Mesenchymal stem cell (in vitro differentiated cells and primary cell): ENCODE data around the gene SDCCAG8.

Experiments used
- DNase-seq: peaks from one replicate; pipeline ENCODE4 v3.0.0-alpha.2; 2013
- H2AFZ ChIP-seq: one replicate; pipeline ENCODE4 v1.6.1; 2013; ENCODE audit warnings: low read depth, mild to moderate bottlenecking, control low read depth, inconsistent platforms, low read length, moderate library complexity
- H2AK5ac ChIP-seq: 2 replicates; pipeline ENCODE4 v1.6.1; 2013; ENCODE audit warnings: low read length, moderate library complexity, mild to moderate bottlenecking, inconsistent platforms; ENCODE audit not compliant: severe bottlenecking
- H2BK120ac ChIP-seq: one replicate; pipeline ENCODE4 v1.6.1; 2013; ENCODE audit warnings: low read depth, mild to moderate bottlenecking, inconsistent platforms, low read length, moderate library complexity
- H2BK12ac ChIP-seq, 2 experiments: one replicate each; pipeline ENCODE4 v1.6.1; 2013; ENCODE audit warnings: inconsistent platforms in 2 of 2, low read length in 2 of 2, mild to moderate bottlenecking in 2 of 2, moderate library complexity in 2 of 2, control low read depth in 1 of 2
- H2BK15ac ChIP-seq: one replicate; pipeline ENCODE4 v1.6.1; 2013; ENCODE audit warnings: mild to moderate bottlenecking, low read depth, inconsistent platforms; ENCODE audit not compliant: poor library complexity, severe bottlenecking
- H2BK5ac ChIP-seq: 2 replicates; pipeline ENCODE4 v1.6.1; 2013; ENCODE audit warnings: low read depth, mild to moderate bottlenecking, low read length, control low read depth, inconsistent platforms; ENCODE audit not compliant: poor library complexity, severe bottlenecking
- H3K14ac ChIP-seq, 2 experiments: one replicate each; pipeline ENCODE4 v1.6.1; 2013; ENCODE audit warnings: inconsistent platforms in 2 of 2, low read length in 2 of 2, control low read depth in 1 of 2, mild to moderate bottlenecking in 1 of 2, moderate library complexity in 1 of 2
- H3K18ac ChIP-seq, 2 experiments: one replicate each; pipeline ENCODE4 v1.6.1; 2013; ENCODE audit warnings: inconsistent platforms in 2 of 2, low read length in 2 of 2, control low read depth in 1 of 2, low read depth in 1 of 2, mild to moderate bottlenecking in 1 of 2
- H3K23ac ChIP-seq, 2 experiments: one replicate each; pipeline ENCODE4 v1.6.1; 2013; ENCODE audit warnings: inconsistent platforms in 2 of 2, low read length in 2 of 2, mild to moderate bottlenecking in 2 of 2, moderate library complexity in 2 of 2, control low read depth in 1 of 2
- H3K27ac ChIP-seq: 2 replicates; pipeline ENCODE4 v1.5.1; 2013; ENCODE audit warnings: mild to moderate bottlenecking, moderate library complexity, low read length, control low read depth, inconsistent platforms; ENCODE audit not compliant: poor library complexity, severe bottlenecking
- H3K27me3 ChIP-seq, 2 experiments: 2 replicates each; pipeline versions ENCODE4 v1.6.1 to v1.7.0; 2013; ENCODE audit warnings: low read length in 2 of 2, mild to moderate bottlenecking in 2 of 2, moderate library complexity in 2 of 2, control low read depth in 1 of 2, inconsistent platforms in 1 of 2; ENCODE audit not compliant: control insufficient read depth in 1 of 2, insufficient read depth in 1 of 2
- H3K36me3 ChIP-seq, 2 experiments: 2 replicates each; pipeline versions ENCODE4 v1.6.1 to v1.7.0; 2013; ENCODE audit warnings: low read length in 2 of 2, control low read depth in 1 of 2, inconsistent platforms in 1 of 2, low read depth in 1 of 2, mild to moderate bottlenecking in 1 of 2; ENCODE audit not compliant: insufficient read depth in 2 of 2, control insufficient read depth in 1 of 2
- H3K4ac ChIP-seq, 2 experiments: one replicate each; pipeline ENCODE4 v1.6.1; 2013; ENCODE audit warnings: inconsistent platforms in 2 of 2, low read length in 2 of 2, mild to moderate bottlenecking in 2 of 2, moderate library complexity in 2 of 2, control low read depth in 1 of 2, low read depth in 1 of 2
- H3K4me1 ChIP-seq: 2 replicates; pipeline ENCODE4 v1.6.1; 2013; ENCODE audit warnings: low read depth, low read length, control low read depth; ENCODE audit not compliant: control insufficient read depth, insufficient read depth
- H3K4me2 ChIP-seq: 2 replicates; pipeline ENCODE4 v1.6.1; 2013; ENCODE audit warnings: low read length, mild to moderate bottlenecking, inconsistent platforms; ENCODE audit not compliant: poor library complexity, severe bottlenecking
- H3K4me3 ChIP-seq, 2 experiments: 2 replicates each; pipeline versions ENCODE4 v1.5.1 to v1.7.0; 2013; ENCODE audit warnings: low read length in 2 of 2, mild to moderate bottlenecking in 2 of 2, control low read depth in 1 of 2, low read depth in 1 of 2; ENCODE audit not compliant: insufficient read depth in 1 of 2
- H3K79me1 ChIP-seq: replicated peaks from 2 replicates; pipeline ENCODE4 v1.6.1; 2013; ENCODE audit warnings: mild to moderate bottlenecking, control low read depth, low read length, inconsistent platforms; ENCODE audit not compliant: poor library complexity, severe bottlenecking
- H3K9ac ChIP-seq: 2 replicates; pipeline ENCODE4 v1.7.0; 2013; ENCODE audit warnings: mild to moderate bottlenecking, low read length, moderate library complexity
- H3K9me3 ChIP-seq: 2 replicates; pipeline ENCODE4 v1.7.0; 2013; ENCODE audit warnings: mild to moderate bottlenecking, low read length; ENCODE audit not compliant: control insufficient read depth
- H4K8ac ChIP-seq: one replicate; pipeline ENCODE4 v1.6.1; 2013; ENCODE audit warnings: inconsistent platforms, mild to moderate bottlenecking, low read length, moderate library complexity
- H4K91ac ChIP-seq: one replicate; pipeline ENCODE4 v1.6.1; 2013; ENCODE audit warnings: mild to moderate bottlenecking, low read length, inconsistent platforms
- WGBS: methylation state at CpG from one replicate; pipeline ENCODE4 v1.1.7; 2013; ENCODE audit warnings: mixed read lengths; 5-methylcytosine and 5-hydroxymethylcytosine counted together

SDCCAG8 gene

DNA sequence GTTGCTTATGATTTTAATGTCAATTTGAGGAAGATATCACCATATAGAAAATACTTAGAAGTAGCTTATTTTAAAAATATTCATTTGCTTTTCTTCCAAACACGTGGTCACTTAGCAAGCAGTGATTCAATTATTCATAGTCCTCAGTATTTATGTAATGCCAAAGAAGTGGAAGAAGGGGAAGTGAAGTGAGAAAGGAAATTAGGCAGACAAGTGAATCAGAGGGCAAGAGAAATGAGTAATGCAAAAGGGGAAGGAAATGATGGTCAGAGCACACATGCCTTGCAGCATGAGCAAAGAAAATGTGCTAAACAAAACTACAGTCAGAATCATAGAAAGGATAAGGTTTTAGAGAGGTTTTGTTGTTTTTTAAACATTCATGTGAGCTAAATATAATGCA, 31.8 kb downstream of the SDCCAG8 start:
- no peak overlapping the region for H2BK15ac ChIP-seq
- H2AFZ ChIP-seq = no peak overlapping the region
- peaks cover 2% of the 10 kb centered on the region for H3K9me3 ChIP-seq
- no peak overlapping the region for H4K91ac ChIP-seq
- no peak overlapping the region for H2AK5ac ChIP-seq
- no peak overlapping the region for H2BK5ac ChIP-seq
- H3K27ac ChIP-seq = peak overlapping the region; percentile 78
- H3K4me2 ChIP-seq = no peak overlapping the region
- peaks cover 2% of the 10 kb centered on the region for H3K4me1 ChIP-seq
- no CpG with 5 or more reads among the region's 1 CpG for WGBS
- peak overlapping the region; percentile 66 for H3K9ac ChIP-seq
- DNase-seq = peak; percentile 88
- H2BK120ac ChIP-seq = no peak overlapping the region
- no peak overlapping the region for H3K18ac ChIP-seq
- H3K36me3 ChIP-seq = peaks cover 3 to 71% of the 10 kb centered on the region in 2 experiments
- no peak overlapping the region for H4K8ac ChIP-seq
- H3K4me3 ChIP-seq = no peak overlapping the region
- peaks cover 10% of the 10 kb centered on the region for H3K79me1 ChIP-seq
- no peak overlapping the region for H3K4ac ChIP-seq
- H3K14ac ChIP-seq = no peak overlapping the region
- H3K23ac ChIP-seq = no peak overlapping the region
- H2BK12ac ChIP-seq = no peak overlapping the region
- H3K27me3 ChIP-seq = no peaks in the 10 kb centered on the region

DNA sequence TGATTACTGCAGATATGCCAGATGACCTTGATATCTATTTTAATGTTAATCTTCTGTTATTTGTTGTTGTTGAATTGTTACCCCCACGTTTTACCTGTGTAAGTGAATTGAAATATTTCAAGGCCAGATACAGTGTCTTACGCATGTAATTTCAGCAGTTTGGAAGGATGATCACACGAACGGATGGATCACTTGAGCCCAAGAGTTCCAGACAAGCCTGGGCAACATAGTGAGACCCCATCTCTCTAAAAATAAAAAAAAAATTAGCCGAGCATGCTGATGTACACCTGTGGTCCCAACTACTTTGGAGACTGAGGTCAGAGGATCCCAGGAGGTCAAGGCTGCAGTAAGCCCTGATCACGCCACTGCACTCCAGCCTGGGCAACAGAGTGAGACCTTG, 32.2 kb downstream of the SDCCAG8 start:
- H2BK12ac ChIP-seq = peak overlapping the region in 1 of 2 experiments; percentile 5
- no peak overlapping the region for H2BK15ac ChIP-seq
- no peak overlapping the region for H3K4me3 ChIP-seq
- peak overlapping the region in 1 of 2 experiments; percentile 37 for H3K18ac ChIP-seq
- 55% methylated on average over 6 of the region's 6 CpGs for WGBS
- peaks cover 3 to 72% of the 10 kb centered on the region in 2 experiments for H3K36me3 ChIP-seq
- no peak overlapping the region for H4K8ac ChIP-seq
- no peak overlapping the region for H3K23ac ChIP-seq
- H2BK120ac ChIP-seq = peak overlapping the region; percentile 61
- peak overlapping the region; percentile 66 for H3K9ac ChIP-seq
- H3K4me1 ChIP-seq = peaks cover 2% of the 10 kb centered on the region
- H3K4me2 ChIP-seq = no peak overlapping the region
- H3K4ac ChIP-seq = peak overlapping the region in 1 of 2 experiments; percentile 17
- peaks cover 8% of the 10 kb centered on the region for H3K79me1 ChIP-seq
- H3K27me3 ChIP-seq = no peaks in the 10 kb centered on the region
- no peak overlapping the region for H3K14ac ChIP-seq
- no peak for DNase-seq
- no peak overlapping the region for H4K91ac ChIP-seq
- H2AK5ac ChIP-seq = no peak overlapping the region
- no peak overlapping the region for H2AFZ ChIP-seq
- no peaks in the 10 kb centered on the region for H3K9me3 ChIP-seq
- no peak overlapping the region for H2BK5ac ChIP-seq
- peak overlapping the region; percentile 78 for H3K27ac ChIP-seq

DNA sequence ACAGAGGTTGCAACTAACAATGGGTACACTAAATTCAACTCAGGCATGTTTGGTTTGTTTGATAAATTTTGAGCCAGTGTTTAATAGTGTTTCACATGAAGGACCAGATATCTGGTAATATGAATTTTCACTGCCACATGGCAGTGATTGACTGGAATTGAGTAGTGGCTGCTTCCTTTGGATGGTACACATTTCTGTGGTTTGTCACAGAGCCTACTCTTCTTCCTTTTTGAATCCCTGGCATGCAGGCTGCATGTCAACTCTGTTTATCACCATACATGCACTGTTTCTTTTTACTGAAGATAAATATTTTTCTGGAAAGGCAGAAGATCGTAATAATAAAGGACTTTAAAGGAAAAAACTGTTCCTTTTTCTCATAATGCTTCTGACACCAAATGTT, 35.5 kb downstream of the SDCCAG8 start:
- H3K4me2 ChIP-seq = no peak overlapping the region
- H3K27ac ChIP-seq = no peak overlapping the region
- H2AK5ac ChIP-seq = no peak overlapping the region
- H3K4me1 ChIP-seq = peaks cover 2% of the 10 kb centered on the region
- H3K79me1 ChIP-seq = peaks cover 9% of the 10 kb centered on the region
- no peak overlapping the region for H4K91ac ChIP-seq
- H2BK120ac ChIP-seq = no peak overlapping the region
- H3K36me3 ChIP-seq = peaks cover 3 to 77% of the 10 kb centered on the region in 2 experiments
- H3K23ac ChIP-seq = no peak overlapping the region
- H4K8ac ChIP-seq = no peak overlapping the region
- H3K4me3 ChIP-seq = no peak overlapping the region
- no peak overlapping the region for H2AFZ ChIP-seq
- H2BK5ac ChIP-seq = no peak overlapping the region
- H2BK15ac ChIP-seq = no peak overlapping the region
- no peak overlapping the region for H3K4ac ChIP-seq
- H3K9me3 ChIP-seq = peaks cover 10% of the 10 kb centered on the region
- no peak for DNase-seq
- H3K14ac ChIP-seq = no peak overlapping the region
- H3K18ac ChIP-seq = no peak overlapping the region
- H3K9ac ChIP-seq = no peak overlapping the region
- no peaks in the 10 kb centered on the region for H3K27me3 ChIP-seq
- no peak overlapping the region for H2BK12ac ChIP-seq
- no CpG with 5 or more reads among the region's 1 CpG for WGBS

DNA sequence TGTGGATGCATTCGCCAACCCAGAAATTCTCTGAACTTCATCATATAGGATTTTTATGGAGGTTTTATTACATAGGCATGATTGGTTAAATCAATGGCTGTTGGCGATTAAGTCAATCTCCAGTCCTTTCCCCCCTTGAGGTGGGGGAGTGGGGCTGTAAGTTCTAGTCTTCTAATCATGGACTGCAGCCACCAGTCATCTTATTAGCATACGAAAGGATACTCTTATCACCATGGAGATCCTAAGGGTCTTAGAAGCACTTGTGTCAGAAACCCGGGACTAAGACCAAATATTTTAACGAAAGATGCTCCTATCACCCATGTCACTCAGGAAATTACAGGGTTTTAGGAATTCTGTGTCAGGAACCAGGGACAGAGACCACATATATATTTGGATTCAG, 36.3 kb downstream of the SDCCAG8 start:
- Histone ChIP-seq H3K4me1 (peaks cover 2% of the 10 kb centered on the region), H3K9me3 (peaks cover 10% of the 10 kb centered on the region), H3K23ac (no peak overlapping the region), H3K18ac (no peak overlapping the region), H3K4ac (no peak overlapping the region), H2BK5ac (no peak overlapping the region), H3K9ac (no peak overlapping the region), H3K79me1 (peaks cover 9% of the 10 kb centered on the region), H4K91ac (no peak overlapping the region), H2AK5ac (peak overlapping the region; percentile 54), H3K27me3 (no peaks in the 10 kb centered on the region), H2AFZ (no peak overlapping the region), H3K4me2 (no peak overlapping the region), H3K14ac (no peak overlapping the region), H3K4me3 (no peak overlapping the region), H4K8ac (no peak overlapping the region), H3K36me3 (peaks cover 3 to 74% of the 10 kb centered on the region in 2 experiments), H2BK15ac (no peak overlapping the region), H3K27ac (no peak overlapping the region), H2BK120ac (no peak overlapping the region), H2BK12ac (no peak overlapping the region)
- no peak for DNase-seq
- WGBS = 94% methylated on average over 4 of the region's 5 CpGs
